A673 (cell line): ENCODE measurements around the gene EIF5A2. TPM values are rescaled to one million over a fixed set of nuclear protein-coding genes. Genes with fewer than 3 reads are reported as not detected.
"Not testable (repeated sequence)": the region's sequence is repeated elsewhere in the genome, so short reads cannot be mapped to it uniquely, and the experiment has no call there.

Experiments used
- BruUV-seq: library from RNA; stranded (reverse); fragments of 400-500 nt; replicated peaks from 2 replicates; lab custom pipeline; 2021; lab: Mats Ljungman, UMichigan
- CTCF ChIA-PET: fragments of 300-600 bp; sonication (Branson Sonifier 250); formaldehyde crosslinking; loops from one replicate; lab custom pipeline; 2022; ENCODE audit warnings: antibody characterized with exemption; lab: Charles Lee
- POLR2A ChIA-PET: fragments of 300-600 bp; sonication (Branson Sonifier 250); formaldehyde crosslinking; loops from one replicate; lab custom pipeline; 2022; ENCODE audit warnings: antibody characterized with exemption; ENCODE audit not compliant: low non-redundant PET; lab: Charles Lee
- DNase-seq: peaks from one replicate; pipeline ENCODE4 v3.0.0-alpha.2; 2015; ENCODE audit warnings: low spot score
- H3K27ac ChIP-seq: fragments of 200-600 bp; sonication (generic); 2 replicates; pipeline ENCODE4 v1.5.1; 2016; ENCODE audit warnings: mixed run types, low read depth, mild to moderate bottlenecking, mixed read lengths, antibody characterized with exemption, low read length; ENCODE audit not compliant: poor library complexity, severe bottlenecking
- H3K27me3 ChIP-seq: fragments of 200-600 bp; sonication (generic); replicated peaks from 2 replicates; pipeline ENCODE4 v1.6.1; 2017; ENCODE audit warnings: mixed run types, low read depth, mild to moderate bottlenecking, mixed read lengths, antibody characterized with exemption, low read length; ENCODE audit not compliant: insufficient read depth, poor library complexity
- H3K36me3 ChIP-seq: fragments of 200-600 bp; sonication (generic); 2 replicates; pipeline ENCODE4 v1.6.1; 2016; ENCODE audit warnings: mixed run types, mild to moderate bottlenecking, mixed read lengths, antibody characterized with exemption, low read length; ENCODE audit not compliant: insufficient read depth, poor library complexity, severe bottlenecking
- H3K4me1 ChIP-seq: fragments of 200-600 bp; sonication (generic); 2 replicates; pipeline ENCODE4 v1.6.1; 2017; ENCODE audit warnings: mixed run types, mild to moderate bottlenecking, mixed read lengths, antibody characterized with exemption, low read length; ENCODE audit not compliant: insufficient read depth, poor library complexity, severe bottlenecking
- H3K4me3 ChIP-seq: fragments of 200-600 bp; sonication (generic); 2 replicates; pipeline ENCODE4 v1.5.1; 2016; ENCODE audit warnings: low read depth, mixed run types, mild to moderate bottlenecking, mixed read lengths, low read length; ENCODE audit not compliant: poor library complexity, severe bottlenecking
- H3K9me3 ChIP-seq: fragments of 200-600 bp; sonication (generic); 2 replicates; pipeline ENCODE4 v1.6.1; 2016; ENCODE audit warnings: mixed run types, low read depth, mild to moderate bottlenecking, mixed read lengths, antibody characterized with exemption, low read length; ENCODE audit not compliant: poor library complexity, severe bottlenecking
- EZH2 ChIP-seq: fragments of 200-600 bp; sonication (generic); IDR thresholded peaks from 2 replicates; pipeline ENCODE4 v1.6.1; 2017; ENCODE audit warnings: borderline replicate concordance, low read depth, mild to moderate bottlenecking, mixed read lengths, antibody characterized with exemption, low read length; ENCODE audit not compliant: poor library complexity, severe bottlenecking
- intact Hi-C: fragments of 100-400 bp; cut with micrococcal nuclease; formaldehyde crosslinking; loops from one replicate; pipeline ENCODE4 v1.10.0; 2022; ENCODE audit not compliant: unreplicated experiment
- total RNA-seq: library from RNA; stranded (reverse); gene quantifications from 2 replicates; pipeline ENCODE4 v1.2.3, GENCODE V29; 2021
- TF ChIP-seq, protein P1 (sequence below): fragments of 300-800, 200-600 bp; sonication (generic); conservative IDR thresholded peaks from 2 replicates; pipeline ENCODE4 v1.5.1; 2017; ENCODE audit warnings: low read depth, mild to moderate bottlenecking, antibody characterized with exemption, low read length, moderate library complexity, mixed read lengths

EIF5A2 gene
- total RNA-seq, 1 experiment from 2014 or later, result 20.6 TPM

- intact Hi-C loops, result no loop called here
- no peaks in the 10 kb centered on the region for H3K9me3 ChIP-seq
- H3K4me1 ChIP-seq, result no peaks in the 10 kb centered on the region
- DNase-seq, result no peak
- no peak overlapping the region for H3K27ac ChIP-seq
- no TSS peak for BruUV-seq
- TF ChIP-seq, protein P1, sequence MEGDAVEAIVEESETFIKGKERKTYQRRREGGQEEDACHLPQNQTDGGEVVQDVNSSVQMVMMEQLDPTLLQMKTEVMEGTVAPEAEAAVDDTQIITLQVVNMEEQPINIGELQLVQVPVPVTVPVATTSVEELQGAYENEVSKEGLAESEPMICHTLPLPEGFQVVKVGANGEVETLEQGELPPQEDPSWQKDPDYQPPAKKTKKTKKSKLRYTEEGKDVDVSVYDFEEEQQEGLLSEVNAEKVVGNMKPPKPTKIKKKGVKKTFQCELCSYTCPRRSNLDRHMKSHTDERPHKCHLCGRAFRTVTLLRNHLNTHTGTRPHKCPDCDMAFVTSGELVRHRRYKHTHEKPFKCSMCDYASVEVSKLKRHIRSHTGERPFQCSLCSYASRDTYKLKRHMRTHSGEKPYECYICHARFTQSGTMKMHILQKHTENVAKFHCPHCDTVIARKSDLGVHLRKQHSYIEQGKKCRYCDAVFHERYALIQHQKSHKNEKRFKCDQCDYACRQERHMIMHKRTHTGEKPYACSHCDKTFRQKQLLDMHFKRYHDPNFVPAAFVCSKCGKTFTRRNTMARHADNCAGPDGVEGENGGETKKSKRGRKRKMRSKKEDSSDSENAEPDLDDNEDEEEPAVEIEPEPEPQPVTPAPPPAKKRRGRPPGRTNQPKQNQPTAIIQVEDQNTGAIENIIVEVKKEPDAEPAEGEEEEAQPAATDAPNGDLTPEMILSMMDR, result no peak
- H3K36me3 ChIP-seq, result no peaks in the 10 kb centered on the region
- H3K27me3 ChIP-seq, result no peaks in the 10 kb centered on the region
- ChIA-PET CTCF (no interaction called here), POLR2A (no interaction called here)
- no peak overlapping the region for H3K4me3 ChIP-seq
These were observed 14.5 kb downstream of the EIF5A2 start for GRCh38 chr3:170893895-170894294.

DNA sequence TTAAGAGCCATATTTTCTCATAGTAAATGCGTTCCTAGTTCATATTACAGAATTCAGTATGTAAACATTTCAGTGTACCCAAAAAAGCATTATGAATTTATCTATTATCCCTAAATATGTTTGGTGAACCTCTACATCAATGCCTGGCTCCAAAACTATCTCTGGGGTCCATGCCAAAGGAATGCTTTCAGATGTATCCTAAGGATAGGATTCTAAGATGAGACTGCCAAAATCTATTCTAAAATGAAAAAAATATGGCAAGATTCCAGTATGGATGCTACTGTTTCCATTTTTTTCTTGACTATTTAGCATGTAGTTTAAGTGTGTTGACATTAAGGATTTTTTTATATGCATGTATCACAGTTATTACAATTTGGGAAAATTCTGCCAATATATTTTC is 18.8 kb downstream of the EIF5A2 start:
- Histone ChIP-seq H3K36me3 (no peaks in the 10 kb centered on the region), H3K9me3 (no peaks in the 10 kb centered on the region), H3K27me3 (no peaks in the 10 kb centered on the region), H3K4me1 (no peaks in the 10 kb centered on the region), H3K27ac (no peak overlapping the region), H3K4me3 (no peak overlapping the region)
- no peak for DNase-seq
- TF ChIP-seq EZH2, result no peak
- TF ChIP-seq, protein P1, result no peak
- ChIA-PET CTCF (no interaction called here), POLR2A (no interaction called here)
- intact Hi-C loops, result no loop called here
- no TSS peak for BruUV-seq

DNA sequence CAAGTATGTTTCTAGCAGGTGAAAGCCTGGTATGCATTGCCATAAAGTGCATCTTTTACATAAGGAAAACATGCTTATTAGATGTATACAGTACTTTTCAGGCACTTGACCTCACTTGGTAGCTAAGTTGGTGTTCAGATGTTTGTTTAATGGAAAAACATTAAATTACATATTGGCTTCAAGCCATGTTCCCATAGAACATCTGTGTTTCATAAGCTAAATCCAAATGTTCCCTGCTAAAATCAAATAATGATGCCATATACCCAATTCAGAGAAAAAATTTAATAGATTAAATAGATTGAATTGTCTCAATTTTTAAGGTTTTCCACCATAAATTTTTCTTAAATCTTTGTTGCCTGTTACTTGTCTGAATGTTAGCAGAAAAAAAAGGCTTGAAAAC is 19.3 kb downstream of the EIF5A2 start:
- POLR2A ChIA-PET, result no interaction called here
- no peak overlapping the region for H3K4me3 ChIP-seq

DNA sequence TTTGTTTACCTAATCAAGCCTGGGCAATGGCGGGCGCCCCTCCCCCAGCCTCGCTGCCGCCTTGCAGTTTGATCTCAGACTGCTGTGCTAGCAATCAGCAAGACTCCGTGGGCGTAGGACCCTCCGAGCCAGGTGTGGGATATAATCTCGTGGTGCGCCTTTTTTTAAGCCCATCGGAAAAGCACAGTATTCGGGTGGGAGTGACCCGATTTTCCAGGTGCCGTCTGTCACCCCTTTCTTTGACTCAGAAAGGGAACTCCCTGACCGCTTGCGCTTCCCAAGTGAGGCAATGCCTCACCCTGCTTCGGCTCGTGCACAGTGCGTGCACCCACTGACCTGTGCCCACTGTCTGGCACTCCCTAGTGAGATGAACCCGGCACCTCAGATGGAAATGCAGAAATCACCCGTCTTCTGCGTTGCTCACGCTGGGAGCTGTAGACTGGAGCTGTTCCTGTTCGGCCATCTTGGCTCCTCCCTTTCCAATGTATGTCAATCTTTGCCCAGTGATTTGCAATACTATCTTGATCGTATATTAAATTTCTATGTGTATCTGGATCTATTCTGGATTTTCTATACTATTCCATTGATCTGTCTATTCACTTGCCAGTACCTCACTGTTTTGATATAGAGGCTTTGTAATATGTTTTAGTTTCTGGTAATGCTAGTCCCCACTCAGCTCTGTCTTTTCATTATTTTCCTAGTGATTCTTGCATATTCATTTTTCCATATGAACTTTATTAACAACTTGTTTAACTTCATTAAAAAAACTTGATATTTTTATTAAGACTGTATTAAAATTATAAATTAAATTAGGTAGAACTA is 24.1 kb downstream of the EIF5A2 start:
- intact Hi-C loops, BruUV-seq, CTCF ChIA-PET: not testable (repeated sequence)

More for the DNA sequence above, 19.3 kb downstream of the EIF5A2 start:
- Histone ChIP-seq H3K36me3 (no peaks in the 10 kb centered on the region), H3K27ac (no peak overlapping the region), H3K9me3 (no peaks in the 10 kb centered on the region), H3K4me1 (no peaks in the 10 kb centered on the region), H3K27me3 (no peaks in the 10 kb centered on the region)
- intact Hi-C loops, result no loop called here
- CTCF ChIA-PET, result no interaction called here
- DNase-seq, result no peak
- BruUV-seq, result no TSS peak
- TF ChIP-seq, protein P1, result no peak
- TF ChIP-seq EZH2, result no peak

GRCh38 chr3:170878688-170879087 is 29.7 kb downstream of the EIF5A2 start:
- H3K4me1 ChIP-seq, POLR2A ChIA-PET, BruUV-seq: not testable (repeated sequence)

More for the DNA sequence above, 24.1 kb downstream of the EIF5A2 start:
- H3K4me3 ChIP-seq, H3K9me3 ChIP-seq, H3K27me3 ChIP-seq, POLR2A ChIA-PET, H3K36me3 ChIP-seq, DNase-seq, H3K27ac ChIP-seq, H3K4me1 ChIP-seq: not testable (repeated sequence)

More at GRCh38 chr3:170878688-170879087, 29.7 kb downstream of the EIF5A2 start:
- H3K36me3 ChIP-seq, intact Hi-C loops, DNase-seq, H3K27ac ChIP-seq, H3K4me3 ChIP-seq, H3K27me3 ChIP-seq, H3K9me3 ChIP-seq, CTCF ChIA-PET: not testable (repeated sequence)
